ENCODE measurements around the gene CAT.

DNA sequence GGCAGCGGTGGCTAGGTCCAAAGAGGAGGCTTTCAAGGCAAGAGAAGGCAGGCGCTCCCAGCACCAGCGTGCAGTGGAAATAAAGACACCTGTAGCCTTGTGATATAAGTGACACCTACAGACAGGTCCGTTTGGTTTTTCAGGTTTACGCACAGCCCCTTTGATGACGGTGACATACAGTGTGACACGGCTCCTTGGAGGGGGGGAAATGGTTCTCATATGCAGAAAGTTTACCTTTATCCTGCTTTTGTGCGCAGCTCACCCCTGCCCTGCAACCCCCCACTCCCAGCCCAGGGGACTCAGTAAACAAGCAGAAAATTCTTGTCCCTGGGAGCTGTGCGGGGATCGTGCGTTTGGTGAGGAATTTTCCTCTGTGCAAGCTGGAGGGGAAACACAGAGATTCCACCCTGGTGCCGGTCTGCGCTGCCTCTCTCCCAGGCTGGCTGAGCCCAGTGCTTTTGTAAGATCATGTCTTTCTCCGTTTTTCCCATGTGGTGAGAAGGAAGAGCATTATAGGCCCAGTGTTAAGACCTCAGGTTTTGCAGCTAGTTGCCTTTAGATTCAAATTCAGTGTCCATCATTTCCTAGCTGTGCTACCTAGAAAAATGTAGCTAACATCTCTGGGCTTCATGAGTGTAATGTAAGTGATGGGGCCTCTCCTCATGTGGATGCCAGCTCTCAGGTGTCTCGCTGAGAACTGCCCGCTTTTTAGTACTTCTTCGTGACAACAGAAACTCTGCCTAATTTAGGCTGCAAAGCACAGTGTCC is 75.1 kb downstream of the CAT start, which contains the start of gene ELF5:
- TF ChIP-seq POLR2A (IDR thresholded peaks at IDR 0.05; ENCODE audit: low read length) (no peak), GATA1 (IDR thresholded peaks at IDR 0.05; ENCODE audit: low read depth, low read length) (no peak)

All from erythroblast (primary cell).